Measurements from ENCODE around the gene TRAPPC10.

TRAPPC10 gene

DNA sequence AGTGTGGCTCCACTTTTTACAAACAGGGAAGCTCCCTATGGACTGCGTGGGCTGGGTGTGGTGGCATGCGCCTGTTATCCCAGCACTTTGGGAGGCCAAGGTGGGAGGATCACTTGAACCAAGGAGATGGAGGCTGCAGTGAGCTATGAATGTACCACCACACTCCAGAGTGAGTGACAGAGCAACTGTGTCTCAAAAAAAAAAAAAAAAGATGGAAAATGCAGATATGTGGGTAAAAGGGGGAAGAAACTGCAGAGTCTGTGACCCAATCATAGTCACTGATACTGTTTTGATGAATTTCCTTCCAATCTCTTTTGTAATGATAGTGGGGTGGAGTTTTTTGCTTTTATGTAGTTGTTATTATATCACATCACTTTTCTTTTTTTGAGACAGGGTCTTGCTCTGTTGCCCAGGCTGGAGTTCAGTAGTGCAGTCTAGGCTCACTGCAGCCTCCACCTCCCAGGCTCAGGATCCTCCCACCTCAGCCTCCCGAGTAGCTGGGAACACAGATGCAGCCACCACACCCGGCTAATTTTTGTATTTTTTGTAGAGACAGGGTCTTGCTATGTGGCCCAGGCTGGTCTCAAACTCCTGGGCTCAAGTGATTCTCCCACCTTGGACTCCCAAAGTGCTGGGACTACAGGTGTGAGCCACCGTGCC, 8.7 kb upstream of the TRAPPC10 start:
- DNase-seq (ENCODE audit: low spot score), result no peak

DNA sequence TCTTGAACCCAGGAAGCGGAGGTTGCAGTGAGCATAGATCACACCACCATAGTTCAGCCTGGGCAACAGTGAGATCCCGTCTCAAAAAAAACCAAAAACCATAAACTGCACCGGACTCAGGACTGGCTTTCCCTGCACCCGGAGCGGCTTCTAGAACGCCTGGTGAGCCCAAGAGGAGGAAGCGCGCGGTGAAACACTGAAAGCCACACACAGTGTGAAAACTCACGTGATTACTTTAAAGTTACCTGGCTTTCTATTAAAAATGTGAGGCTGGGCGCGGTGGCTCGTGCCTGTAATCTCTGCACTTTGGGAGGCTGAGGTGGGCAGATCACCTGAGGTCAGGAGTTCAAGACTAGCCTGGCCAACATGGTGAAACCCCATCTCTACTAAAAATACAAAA, 7.0 kb upstream of the TRAPPC10 start:
- no peak for DNase-seq (ENCODE audit: low spot score)

DNA sequence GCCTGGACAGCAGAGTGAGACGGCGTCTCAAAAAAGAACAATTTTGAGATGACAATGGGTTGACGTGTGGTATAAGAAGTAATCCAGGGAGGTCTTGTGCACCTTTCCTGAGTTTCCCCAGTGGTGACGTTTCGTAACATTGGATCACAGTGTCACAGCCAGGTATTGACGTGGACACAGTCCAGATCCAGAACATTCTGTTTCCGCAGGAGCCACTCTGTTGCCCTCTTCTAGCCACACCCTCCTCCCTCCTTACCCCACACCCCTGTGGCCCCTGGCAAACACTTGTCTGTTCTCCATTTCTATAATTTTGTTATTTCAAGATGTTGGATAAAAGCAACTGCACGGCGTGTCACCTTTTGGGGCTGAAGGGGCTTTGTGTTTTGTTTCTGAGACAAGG, 6.5 kb upstream of the TRAPPC10 start:
- no peak for DNase-seq (ENCODE audit: low spot score)

DNA sequence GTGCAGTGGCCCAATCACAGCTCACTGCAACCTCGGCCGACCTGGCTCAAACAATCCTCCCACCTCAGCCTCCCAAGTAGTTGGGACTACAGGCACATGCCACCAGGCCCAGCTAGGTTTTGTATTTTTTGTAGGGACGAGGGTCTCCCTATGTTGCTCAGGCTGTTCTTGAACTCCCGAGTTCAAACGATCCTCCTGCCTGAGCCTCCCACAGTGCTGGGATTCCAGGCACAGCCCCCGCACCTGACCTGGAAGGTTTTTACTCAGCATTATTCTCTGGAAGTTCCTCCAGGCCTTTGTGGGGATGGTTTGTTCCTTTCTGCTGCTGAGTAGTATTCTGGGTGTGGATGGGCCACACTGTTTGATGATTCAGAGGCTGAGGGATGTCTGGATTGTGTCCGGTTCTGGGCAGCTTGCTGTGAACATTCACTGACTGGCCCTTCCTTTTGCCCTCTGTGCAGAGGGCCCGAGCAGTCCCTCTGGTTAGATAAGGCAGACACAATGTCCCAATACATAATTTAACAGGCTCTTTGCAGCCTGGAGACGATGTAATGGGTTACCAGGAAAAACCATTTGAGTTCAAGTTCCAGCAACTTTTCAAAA, 6.0 kb upstream of the TRAPPC10 start:
- no peak for DNase-seq (ENCODE audit: low spot score)

DNA sequence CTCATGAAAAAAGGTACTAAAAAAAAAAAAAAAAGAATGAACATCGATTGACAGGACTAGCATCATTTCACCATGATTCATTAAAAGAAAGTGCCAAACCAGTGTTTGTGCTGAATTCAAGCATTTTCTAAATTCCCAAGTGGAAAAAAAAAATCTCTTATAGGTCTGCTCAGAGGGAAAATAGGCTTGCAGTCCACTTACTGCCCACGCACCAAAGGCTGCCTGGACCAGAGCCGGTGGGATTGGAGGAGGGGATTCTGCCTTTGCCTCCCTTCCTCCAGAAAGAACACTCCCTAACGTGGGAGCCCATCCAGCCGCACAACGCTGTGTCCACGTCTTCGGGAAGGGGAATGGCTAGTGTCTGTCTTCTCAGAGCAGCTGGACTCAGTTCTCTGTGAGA, 5.5 kb upstream of the TRAPPC10 start:
- no peak for DNase-seq (ENCODE audit: low spot score)

DNA sequence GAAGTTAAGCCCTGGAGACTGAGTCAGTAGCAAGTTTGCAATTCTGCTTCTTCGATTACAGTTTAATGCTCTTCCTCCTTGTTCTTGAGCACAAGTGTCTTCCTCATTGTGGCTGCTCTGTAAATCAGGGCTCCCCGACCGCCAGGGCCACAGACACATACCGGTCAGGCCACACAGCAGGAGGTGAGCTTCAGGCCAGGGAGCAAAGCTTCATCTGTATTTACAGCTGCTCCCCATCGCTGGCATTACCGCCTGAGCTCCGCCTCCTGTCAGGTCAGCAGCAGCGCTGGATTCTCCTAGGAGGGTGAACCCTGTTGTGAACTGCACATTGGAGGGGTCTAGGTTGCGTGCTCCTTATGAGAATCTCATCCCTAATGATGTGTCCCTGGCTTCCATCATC, 1.7 kb upstream of the TRAPPC10 start:
- DNase-seq (ENCODE audit: low spot score), result no peak

DNA sequence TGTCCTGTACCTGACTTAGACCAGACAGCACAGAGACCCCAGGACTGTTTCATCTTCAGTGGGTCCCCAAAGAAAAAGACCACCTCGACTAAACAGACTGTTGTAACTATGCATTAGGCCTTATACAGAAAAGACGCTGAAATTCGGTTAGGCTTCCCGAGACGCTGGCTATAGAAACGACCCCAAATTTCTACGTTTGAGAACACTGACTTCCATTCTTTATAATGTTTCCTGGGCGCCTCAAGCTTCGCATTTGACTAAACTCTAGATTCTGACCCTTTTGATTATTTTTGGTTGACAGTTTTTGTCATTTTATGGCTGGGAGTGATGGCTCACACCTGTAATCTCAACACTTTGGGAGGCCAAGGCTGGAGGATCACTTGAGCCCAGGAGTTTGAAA, 986 bp upstream of the TRAPPC10 start:
- DNase-seq (ENCODE audit: low spot score), result no peak

DNA sequence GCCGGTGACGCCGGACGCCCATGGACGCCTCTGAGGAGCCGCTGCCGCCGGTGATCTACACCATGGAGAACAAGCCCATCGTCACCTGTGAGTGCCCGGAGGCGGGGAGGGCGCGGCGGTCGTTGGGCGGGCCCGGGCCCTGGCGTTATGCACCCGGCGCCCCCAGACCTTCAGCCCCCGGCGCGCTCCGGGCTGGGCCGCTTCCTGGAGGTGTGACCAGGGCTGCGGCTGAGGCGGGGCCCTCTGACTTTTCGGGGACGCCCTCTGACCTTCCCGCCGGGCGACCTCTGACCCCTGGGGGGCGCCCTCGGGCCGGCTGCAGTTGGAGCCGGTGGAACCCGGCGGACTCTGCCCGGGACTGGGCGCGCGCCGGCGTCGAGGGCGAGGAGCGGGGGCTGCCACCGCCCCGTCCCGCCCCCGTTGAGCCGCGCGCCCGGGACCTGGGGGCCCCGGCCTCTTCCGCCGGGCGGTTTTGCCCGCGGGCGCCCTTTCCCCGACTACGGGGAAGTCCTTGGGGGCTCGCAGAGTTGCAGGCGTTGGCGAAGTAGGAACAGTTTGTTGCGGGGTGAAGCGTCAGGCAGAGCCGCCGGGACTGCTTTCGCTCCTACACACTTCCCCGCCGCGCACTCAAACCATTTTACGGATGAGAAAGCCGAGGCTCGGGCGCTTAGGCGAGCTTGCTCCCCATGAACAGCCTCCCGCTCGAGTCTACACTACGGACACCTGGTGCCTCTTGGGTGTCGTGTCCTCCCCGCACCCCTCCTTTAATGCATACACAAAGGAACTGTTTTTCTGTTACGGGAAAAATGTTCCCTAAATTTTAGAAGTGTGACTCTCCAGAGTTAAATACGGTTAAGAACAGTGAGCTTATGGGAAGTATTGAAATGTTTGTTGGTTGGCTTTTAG, 618 bp downstream of the TRAPPC10 start:
- DNase-seq (ENCODE audit: low spot score), result peak; percentile 90

DNA sequence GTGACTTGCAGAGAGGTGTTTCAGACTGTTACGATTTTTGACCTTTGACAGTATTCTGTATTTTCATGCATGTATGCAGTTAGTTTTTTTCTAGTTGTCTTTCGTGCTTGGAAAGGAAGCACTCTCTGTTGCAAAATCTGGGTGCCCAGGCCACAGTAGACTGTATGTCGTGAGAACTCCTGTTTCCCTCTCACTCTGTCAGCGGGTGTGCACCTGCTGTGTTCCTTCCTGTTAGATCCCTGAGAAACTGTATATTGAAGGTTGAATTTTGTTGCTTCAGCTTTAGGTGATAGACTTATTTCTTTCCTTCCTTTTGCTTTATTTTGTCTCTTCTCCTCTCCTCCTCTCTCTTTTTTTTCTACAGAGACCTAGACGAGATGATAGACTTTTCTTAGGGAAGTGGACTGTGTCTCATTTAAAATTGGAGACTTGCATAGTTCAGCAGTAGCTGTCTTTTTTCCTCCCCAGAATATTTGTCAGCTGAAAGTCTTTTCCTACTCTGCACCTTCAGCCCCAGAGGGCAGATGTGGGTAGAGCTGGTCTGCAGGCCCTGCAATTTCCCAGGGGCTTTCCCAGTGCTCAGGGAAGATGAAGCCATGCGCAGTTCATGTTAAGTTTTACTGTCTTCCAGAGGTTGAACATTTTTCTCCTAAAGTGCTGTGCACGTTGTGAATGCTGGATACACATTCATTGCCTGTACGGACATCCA, 1.4 kb downstream of the TRAPPC10 start:
- no peak for DNase-seq (ENCODE audit: low spot score)

DNA sequence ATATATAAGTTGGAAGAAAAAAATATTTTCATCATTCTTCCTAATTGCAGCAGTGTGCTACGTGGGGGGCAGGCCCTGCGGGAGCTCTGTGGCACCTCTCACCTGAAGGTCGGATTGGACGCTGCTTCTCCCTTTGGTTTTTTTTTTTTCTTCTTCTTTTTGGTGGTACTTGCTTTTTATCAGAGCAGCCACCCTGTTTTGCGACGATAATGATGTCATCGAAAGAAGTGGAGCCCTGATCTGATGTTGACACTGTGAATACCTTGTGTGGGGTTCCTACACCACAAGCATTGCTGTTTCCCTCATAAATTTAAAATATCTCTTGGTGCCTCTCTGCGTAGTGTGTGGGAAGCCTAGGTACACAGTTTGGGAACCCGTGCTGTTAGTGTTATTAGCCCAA, 5.5 kb downstream of the TRAPPC10 start:
- DNase-seq (ENCODE audit: low spot score), result no peak

DNA sequence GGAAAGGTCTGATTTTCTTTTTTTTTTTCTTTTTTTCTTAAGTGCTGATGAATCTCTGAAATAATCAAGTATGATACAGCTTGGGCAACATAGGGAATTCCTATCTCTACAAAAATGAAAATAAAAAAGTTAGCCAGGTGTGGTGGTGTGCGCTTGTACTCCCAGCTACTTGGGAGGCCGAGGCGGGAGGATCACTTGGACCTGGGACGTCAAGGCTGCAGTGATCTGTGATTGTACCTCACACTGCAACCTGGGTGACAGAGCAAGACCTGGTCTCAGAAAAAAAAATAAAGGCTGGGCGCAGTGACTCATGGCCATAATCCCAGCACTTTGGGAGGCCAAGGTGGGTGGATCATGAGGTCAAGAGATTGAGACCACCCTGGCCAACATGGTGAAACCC, 6.0 kb downstream of the TRAPPC10 start:
- DNase-seq (ENCODE audit: low spot score), result no peak

DNA sequence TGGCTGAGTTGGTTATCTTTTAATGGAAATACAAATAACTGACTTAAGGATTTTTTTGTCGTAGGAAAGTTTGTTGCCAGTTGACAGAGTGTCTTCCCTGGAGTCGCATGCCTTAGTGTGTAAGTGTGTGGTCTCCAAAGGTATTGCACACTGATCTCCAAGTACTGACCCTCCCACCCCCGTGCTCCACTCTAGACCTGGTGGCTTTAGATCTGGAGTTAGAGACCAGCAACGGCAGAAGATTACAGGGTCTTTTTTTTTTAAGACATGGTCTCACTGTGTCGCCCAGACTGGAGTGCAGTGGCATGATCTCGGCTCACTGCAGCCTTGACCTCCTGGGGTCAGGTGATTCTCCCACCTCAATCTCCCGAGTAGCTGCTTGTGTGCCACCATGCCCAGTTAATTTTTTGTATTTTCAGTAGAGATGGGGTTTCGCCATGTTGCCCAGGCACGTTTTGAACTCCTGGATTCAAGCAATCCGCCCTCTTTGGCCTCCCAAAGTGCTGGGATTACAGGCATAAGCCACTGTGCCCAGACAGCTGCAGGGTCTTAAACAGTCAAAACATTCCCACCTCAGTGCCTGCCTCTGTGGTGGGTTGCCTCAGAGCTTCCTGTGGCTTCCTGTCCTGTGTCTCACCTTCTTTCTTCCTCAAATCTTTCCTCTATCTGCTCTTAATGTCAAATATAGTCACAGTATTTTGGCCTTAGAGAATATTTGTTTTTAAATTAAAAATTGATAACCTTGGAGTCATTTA, 6.9 kb downstream of the TRAPPC10 start:
- no peak for DNase-seq (ENCODE audit: low spot score)

DNA sequence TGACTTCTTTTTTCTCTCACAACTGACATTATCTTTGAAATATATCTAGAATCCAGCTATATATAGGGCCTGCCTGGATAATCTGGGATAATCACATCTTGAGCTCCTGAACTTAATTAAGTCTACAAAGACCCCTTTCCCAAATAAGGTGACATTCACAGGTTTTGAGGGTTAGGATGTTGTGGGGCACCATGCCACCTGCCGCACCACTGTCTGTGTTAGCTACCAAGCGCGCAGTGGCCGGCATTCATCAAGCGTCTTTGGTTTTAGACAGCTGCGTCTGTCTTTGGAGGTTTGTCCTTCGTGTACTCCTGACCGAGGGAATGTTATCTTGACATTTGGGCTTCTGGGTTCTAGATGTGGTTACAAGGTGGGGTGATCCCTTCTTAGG, 7.5 kb downstream of the TRAPPC10 start:
- DNase-seq (ENCODE audit: low spot score), result no peak

DNA sequence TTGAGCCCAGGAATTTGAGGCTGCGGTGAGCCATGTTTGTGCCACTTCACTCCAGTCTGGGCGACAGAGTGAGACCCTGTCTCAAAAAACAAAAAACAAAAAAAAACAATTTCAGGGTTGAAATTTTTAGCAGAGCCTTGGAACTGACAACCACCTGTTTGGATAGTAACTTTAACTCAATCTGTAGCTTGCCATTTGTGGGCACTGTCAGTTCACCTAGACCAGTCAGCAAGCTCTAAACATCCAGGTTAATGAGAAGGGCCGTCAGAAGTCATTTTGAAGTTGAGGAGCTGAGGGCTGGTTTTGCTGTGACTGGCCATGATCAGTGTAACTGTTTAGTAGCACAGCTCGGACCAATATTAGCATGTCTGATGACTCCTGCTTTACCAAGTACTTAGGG, 8.4 kb downstream of the TRAPPC10 start:
- DNase-seq (ENCODE audit: low spot score), result no peak

DNA sequence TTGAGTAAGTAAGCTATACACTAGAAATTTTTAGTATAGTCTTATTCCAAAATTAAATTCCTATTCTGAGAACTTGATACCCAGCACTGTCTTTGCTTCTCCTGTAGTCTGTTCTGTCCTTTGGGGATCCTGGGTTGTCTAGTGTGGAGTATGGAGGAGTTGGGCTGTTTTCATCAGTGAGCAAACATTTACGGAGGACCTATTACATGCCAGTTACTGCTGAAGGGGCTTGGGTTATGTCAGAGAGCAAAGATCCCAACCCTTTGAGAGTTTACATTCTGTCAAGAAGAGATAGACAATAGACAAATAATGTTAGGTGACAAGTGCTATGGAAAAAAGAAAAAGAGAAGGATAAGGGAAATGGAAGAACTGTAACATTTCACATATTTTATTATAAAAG, 9.0 kb downstream of the TRAPPC10 start:
- no peak for DNase-seq (ENCODE audit: low spot score)

DNA sequence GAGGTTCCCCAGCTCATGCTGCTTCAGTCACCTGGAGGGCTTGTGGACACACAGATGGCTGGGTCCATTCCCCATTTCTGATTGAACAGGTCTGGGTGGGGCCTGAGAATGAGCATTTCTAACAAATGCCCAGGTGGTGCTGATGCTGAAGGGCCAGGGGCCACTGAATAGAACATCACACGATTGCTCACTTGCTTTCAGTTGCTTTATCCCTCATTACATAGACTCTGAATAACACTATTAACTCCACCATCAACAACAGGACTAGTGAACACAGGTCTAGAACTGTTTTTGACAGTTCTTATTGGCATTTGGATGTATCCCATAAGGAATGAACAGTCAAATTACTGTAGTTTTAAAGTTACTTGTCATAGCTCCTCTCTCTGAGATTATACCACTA, 12.1 kb downstream of the TRAPPC10 start:
- DNase-seq (ENCODE audit: low spot score), result no peak

DNA sequence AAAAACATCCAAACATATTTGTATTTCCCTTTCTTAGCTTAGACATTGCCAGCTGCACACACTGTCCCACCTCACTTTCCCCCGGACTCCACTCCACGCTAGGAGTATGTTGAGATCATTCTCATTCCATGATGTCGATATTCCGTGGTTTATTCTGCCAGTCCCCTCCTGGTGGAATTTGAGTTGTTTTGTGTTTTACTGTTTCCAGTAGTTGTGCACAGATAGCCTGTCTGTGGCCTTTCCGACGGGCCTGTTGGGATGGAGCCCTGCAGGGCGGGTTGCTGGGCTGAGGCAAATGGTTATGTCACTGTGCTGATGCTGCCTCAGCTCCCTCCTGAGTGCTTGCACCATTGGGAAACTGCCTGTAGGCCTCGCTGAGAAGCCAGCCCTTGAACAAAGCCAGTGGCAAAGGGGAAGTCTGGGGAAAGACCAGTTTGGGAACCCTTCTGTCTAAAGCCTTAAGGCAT, 12.8 kb downstream of the TRAPPC10 start:
- DNase-seq (ENCODE audit: low spot score), result no peak

DNA sequence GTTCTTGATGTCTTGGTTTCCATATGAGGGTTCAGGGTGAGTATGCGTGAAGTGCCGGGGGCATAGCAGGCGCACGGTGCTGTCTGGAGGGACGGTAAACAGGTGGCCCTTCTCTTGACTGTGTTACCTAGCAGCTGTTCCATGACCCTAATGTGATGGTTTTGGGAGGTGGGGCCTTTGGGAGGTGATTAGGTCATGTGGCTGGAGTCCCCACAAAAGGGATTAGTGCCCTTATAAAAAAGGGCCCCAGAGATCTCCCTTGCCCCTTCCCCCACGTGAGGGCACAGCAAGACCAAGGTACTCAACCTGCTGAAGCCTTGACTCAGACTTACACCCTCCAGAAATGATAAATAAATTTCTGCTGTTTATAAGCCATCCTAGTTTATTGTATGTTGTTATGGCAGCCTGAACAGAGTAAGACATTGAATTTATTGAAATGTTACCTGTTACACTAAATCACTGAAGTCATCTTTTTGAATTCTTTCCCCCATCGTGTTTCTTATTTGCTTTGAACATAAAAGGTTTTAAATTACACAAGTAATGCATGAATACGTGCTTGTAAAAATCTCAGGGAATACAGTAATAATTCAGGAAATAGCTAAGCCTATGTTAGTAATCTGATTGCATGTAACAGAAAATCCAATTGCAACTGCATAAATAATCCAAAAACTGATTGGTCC, 15.6 kb downstream of the TRAPPC10 start:
- no peak for DNase-seq (ENCODE audit: low spot score)

DNA sequence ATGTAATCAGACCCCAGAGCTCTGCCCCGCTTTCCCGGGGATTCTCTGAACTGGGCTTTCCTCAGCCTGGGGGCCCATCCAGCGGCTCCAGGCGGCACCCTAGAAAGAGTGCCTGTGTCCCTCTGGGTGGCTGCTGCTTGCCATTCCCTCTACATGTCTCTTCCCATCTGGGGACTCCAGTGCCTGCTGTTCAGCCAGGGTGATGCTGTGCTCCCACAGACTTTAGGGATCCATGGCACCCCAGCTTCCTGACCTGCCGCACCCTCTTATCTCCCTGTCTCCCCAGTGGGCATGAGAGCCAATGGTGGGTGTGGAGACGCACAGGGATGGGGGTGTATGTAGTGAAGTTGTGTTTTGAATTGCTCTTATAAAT, 16.2 kb downstream of the TRAPPC10 start:
- no peak for DNase-seq (ENCODE audit: low spot score)

DNA sequence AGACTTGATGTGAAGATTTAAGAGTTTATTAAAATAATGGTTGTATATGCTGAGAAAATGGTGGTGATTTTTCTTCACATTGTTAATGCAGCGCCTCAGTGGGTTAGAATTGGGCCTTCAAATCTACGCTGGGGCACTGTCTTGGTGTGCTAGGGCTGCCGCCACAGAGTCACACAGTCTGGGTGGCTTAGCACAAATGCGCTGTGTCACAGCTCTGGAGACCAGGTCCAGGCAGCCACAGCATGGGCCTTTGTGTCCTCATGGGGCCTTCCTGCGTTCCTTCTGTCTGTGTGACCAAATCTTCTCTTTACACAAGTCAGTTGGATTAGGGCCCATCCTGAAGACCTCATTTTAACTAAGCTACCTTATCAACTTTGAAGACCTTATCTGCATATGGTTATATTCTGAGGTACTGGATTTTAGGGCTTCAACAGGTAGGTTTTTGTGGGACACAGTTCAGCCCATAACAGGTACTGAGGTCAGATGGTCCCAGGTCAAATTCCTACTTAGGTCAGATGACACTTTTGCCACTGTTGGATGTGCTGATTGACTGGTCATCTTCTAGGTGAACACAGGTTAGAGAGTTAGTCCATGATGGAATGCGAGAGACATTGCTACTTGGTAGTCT, 17.5 kb downstream of the TRAPPC10 start:
- DNase-seq (ENCODE audit: low spot score), result no peak

DNA sequence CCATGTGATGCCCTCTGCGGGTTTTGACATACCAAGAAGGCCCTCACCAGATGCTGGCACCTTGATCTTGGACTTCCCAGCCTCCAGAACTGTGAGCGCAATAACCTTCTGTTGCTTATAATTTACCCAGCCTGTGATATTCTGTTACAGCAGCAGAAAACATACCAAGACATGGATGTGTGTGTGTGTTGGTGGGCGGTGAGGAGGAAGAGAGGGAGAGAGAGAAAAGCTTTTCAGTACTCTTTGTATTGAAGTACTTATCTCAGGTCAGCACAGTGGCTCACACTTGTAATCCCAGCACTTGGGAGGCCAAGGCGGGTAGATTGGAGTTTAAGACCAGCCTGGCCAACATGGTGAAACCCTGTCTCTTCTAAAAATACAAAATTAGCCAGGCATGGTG, 23.1 kb downstream of the TRAPPC10 start:
- no peak for DNase-seq (ENCODE audit: low spot score)

All from activated CD4-positive, alpha-beta T cell treated with anti-CD3 and anti-CD28 coated beads, Interleukin-2, Interleukin-4, amounts not matched to agents 100 ng/mL and 50 ng/mL, durations not matched to agents 16 hours and 8 hours (primary cell).